HEK293 (cell line): ENCODE measurements around the gene GADD45GIP1.

ENCODE experiments used
- GLI4 ChIP-seq: fragments of 450-650 bp; formaldehyde crosslinking; IDR thresholded peaks from 2 replicates; pipeline ENCODE4 v1.5.1; 2016; ENCODE audit warnings: missing biosample characterization, missing genetic modification characterization
- MYNN ChIP-seq: fragments of 450-650 bp; formaldehyde crosslinking; IDR thresholded peaks from 2 replicates; pipeline ENCODE4 v1.5.1; 2016; ENCODE audit warnings: missing biosample characterization, missing genetic modification characterization, borderline replicate concordance
- SP2 ChIP-seq: fragments of 450-650 bp; formaldehyde crosslinking; IDR thresholded peaks from 2 replicates; pipeline ENCODE4 v1.5.1; 2016; ENCODE audit warnings: missing biosample characterization, missing genetic modification characterization
- SP3 ChIP-seq: fragments of 450-650 bp; formaldehyde crosslinking; IDR thresholded peaks from 2 replicates; pipeline ENCODE4 v1.5.1; 2016; ENCODE audit warnings: missing biosample characterization, missing genetic modification characterization
- ZFP3 ChIP-seq: fragments of 450-650 bp; formaldehyde crosslinking; IDR thresholded peaks from 2 replicates; pipeline ENCODE4 v1.5.1; 2016; ENCODE audit warnings: low read depth, missing biosample characterization, missing genetic modification characterization
- ZNF660 ChIP-seq: fragments of 450-650 bp; IDR thresholded peaks from 2 replicates; pipeline ENCODE4 v1.5.1; 2018; ENCODE audit warnings: missing biosample characterization, mild to moderate bottlenecking, missing genetic modification characterization
- ZNF843 ChIP-seq: fragments of 450-650 bp; formaldehyde crosslinking; IDR thresholded peaks from 2 replicates; pipeline ENCODE4 v1.5.1; 2016; ENCODE audit warnings: missing biosample characterization, missing genetic modification characterization
- TF ChIP-seq, protein P1 (sequence below): fragments of 450-650 bp; formaldehyde crosslinking; conservative IDR thresholded peaks from 2 replicates; pipeline ENCODE4 v1.5.1; 2016; ENCODE audit warnings: low read depth, missing biosample characterization, missing genetic modification characterization
- TF ChIP-seq, protein P2 (sequence below): fragments of 450-650 bp; formaldehyde crosslinking; IDR thresholded peaks from 2 replicates; pipeline ENCODE4 v1.5.1; 2016; ENCODE audit warnings: missing biosample characterization, missing genetic modification characterization
- TF ChIP-seq, protein P3 (sequence below): fragments of 450-650 bp; formaldehyde crosslinking; IDR thresholded peaks from 2 replicates; pipeline ENCODE4 v1.5.1; 2016; ENCODE audit warnings: missing biosample characterization, missing genetic modification characterization

DNA sequence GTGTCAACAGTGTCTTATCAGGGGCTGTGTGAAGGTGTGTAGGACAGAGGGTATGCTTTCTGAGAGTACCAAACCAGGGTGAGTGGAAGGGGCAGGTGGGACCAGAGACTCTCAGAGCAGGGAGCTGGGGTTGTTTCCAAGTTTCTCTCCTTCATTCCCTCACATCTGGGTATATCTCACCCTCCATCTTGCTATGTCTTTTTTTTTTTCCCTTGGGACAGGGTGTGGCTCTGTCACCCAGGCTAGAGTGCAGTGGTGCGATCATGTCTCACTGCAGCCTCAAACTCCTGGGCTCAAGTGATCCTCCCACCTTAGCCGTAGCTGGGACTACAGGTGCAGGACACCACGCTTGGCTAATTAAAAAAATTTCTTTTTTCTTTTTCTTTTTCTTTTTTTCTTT lies 23.0 kb upstream of the GADD45GIP1 start:
- TF ChIP-seq, protein P1, sequence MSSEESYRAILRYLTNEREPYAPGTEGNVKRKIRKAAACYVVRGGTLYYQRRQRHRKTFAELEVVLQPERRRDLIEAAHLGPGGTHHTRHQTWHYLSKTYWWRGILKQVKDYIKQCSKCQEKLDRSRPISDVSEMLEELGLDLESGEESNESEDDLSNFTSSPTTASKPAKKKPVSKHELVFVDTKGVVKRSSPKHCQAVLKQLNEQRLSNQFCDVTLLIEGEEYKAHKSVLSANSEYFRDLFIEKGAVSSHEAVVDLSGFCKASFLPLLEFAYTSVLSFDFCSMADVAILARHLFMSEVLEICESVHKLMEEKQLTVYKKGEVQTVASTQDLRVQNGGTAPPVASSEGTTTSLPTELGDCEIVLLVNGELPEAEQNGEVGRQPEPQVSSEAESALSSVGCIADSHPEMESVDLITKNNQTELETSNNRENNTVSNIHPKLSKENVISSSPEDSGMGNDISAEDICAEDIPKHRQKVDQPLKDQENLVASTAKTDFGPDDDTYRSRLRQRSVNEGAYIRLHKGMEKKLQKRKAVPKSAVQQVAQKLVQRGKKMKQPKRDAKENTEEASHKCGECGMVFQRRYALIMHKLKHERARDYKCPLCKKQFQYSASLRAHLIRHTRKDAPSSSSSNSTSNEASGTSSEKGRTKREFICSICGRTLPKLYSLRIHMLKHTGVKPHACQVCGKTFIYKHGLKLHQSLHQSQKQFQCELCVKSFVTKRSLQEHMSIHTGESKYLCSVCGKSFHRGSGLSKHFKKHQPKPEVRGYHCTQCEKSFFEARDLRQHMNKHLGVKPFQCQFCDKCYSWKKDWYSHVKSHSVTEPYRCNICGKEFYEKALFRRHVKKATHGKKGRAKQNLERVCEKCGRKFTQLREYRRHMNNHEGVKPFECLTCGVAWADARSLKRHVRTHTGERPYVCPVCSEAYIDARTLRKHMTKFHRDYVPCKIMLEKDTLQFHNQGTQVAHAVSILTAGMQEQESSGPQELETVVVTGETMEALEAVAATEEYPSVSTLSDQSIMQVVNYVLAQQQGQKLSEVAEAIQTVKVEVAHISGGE (tag by site-specific recombination) = no peak
- TF ChIP-seq, protein P2, sequence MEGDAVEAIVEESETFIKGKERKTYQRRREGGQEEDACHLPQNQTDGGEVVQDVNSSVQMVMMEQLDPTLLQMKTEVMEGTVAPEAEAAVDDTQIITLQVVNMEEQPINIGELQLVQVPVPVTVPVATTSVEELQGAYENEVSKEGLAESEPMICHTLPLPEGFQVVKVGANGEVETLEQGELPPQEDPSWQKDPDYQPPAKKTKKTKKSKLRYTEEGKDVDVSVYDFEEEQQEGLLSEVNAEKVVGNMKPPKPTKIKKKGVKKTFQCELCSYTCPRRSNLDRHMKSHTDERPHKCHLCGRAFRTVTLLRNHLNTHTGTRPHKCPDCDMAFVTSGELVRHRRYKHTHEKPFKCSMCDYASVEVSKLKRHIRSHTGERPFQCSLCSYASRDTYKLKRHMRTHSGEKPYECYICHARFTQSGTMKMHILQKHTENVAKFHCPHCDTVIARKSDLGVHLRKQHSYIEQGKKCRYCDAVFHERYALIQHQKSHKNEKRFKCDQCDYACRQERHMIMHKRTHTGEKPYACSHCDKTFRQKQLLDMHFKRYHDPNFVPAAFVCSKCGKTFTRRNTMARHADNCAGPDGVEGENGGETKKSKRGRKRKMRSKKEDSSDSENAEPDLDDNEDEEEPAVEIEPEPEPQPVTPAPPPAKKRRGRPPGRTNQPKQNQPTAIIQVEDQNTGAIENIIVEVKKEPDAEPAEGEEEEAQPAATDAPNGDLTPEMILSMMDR (tag by site-specific recombination) = no peak
- TF ChIP-seq SP2 (tag by site-specific recombination) (no peak), ZFP3 (tag by site-specific recombination) (no peak), ZNF660 (tag by site-specific recombination) (no peak), GLI4 (tag by site-specific recombination) (no peak), MYNN (tag by site-specific recombination) (no peak), SP3 (tag by site-specific recombination) (no peak), ZNF843 (no peak)
- TF ChIP-seq, protein P3, sequence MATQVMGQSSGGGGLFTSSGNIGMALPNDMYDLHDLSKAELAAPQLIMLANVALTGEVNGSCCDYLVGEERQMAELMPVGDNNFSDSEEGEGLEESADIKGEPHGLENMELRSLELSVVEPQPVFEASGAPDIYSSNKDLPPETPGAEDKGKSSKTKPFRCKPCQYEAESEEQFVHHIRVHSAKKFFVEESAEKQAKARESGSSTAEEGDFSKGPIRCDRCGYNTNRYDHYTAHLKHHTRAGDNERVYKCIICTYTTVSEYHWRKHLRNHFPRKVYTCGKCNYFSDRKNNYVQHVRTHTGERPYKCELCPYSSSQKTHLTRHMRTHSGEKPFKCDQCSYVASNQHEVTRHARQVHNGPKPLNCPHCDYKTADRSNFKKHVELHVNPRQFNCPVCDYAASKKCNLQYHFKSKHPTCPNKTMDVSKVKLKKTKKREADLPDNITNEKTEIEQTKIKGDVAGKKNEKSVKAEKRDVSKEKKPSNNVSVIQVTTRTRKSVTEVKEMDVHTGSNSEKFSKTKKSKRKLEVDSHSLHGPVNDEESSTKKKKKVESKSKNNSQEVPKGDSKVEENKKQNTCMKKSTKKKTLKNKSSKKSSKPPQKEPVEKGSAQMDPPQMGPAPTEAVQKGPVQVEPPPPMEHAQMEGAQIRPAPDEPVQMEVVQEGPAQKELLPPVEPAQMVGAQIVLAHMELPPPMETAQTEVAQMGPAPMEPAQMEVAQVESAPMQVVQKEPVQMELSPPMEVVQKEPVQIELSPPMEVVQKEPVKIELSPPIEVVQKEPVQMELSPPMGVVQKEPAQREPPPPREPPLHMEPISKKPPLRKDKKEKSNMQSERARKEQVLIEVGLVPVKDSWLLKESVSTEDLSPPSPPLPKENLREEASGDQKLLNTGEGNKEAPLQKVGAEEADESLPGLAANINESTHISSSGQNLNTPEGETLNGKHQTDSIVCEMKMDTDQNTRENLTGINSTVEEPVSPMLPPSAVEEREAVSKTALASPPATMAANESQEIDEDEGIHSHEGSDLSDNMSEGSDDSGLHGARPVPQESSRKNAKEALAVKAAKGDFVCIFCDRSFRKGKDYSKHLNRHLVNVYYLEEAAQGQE (tag by site-specific recombination) = no peak
